GM21737 (cell line): Measurements from ENCODE around the gene SH3TC2.
"Not testable (repeated sequence)": the region's sequence is repeated elsewhere in the genome, so short reads cannot be mapped to it uniquely, and the experiment has no call there.

Experiments
- ATAC-seq: cut with Tn5 transposase; IDR thresholded peaks from one replicate; pipeline ENCODE4 v1.9.1; 2021; ENCODE audit warnings: mild to moderate bottlenecking, moderate library complexity; ENCODE audit not compliant: unreplicated experiment

Gene SH3TC2

DNA sequence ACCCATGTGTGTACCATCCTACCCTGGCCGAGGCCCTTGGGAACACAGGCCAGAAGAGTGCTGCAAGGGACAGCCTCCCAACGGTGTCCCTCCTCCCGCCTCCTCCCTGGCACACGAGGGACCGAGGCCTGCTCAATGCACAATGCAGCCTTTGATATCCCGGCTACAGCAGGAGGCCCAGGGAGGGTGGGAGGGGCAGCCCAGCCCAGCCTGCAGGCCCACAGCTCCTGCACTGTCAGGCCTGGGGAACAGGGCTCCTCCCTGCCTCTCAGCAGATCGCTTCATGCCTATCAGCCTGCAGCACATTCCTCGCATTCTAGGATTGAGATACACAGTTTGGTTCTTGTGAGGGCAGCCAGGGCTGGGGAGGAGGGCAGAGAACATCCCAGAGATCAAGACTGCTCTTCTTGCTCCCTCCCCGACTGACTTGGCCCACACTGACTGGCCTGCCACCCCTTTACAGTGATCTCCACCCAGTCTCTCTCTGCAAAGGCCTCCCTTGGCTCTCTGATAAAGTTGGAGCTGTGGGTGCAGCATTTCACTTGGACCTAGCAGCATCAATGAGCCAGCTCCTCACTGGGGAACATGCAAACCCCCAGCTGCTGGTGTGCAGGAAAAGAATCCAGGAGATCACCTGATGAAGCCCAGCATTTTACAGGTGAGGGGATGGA, at the start of gene SH3TC2:
Gene SH3TC2 (minus strand): TSS at position 46 of the 671 bp plus-strand sequence. CDS start 40 bp downstream, at position 6.
- ATAC-seq: no peak

GRCh38 chr5:149110406-149110805, 47.5 kb upstream of the SH3TC2 start:
- ATAC-seq: no peak

DNA sequence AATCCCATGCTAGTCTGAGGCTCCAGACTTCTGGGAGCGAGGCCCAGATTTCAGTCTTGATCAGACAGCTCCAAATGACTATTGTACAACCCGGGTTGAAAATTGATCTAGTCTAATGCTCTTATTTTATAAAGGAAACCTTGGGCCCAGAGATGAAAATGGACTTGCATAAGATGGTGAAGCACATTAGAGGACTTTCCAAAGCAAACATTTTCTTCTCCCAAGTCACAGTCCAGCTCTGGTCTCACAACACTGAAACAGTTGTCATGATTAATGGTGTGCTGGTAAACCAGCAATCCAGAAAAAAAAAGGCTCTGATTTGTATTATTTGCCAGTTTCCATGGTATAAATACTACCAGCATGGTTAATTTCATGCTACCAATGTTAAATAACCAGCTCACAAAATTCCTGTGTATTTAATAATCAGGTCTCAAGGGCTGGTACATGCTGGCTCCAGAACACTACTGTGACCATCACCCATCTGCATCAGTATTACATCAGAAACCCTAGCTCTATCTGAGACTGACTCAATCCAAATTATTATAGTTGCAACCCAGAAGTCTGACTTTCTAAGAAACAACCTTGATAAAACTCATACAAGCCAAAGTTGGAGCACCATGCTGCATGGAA, 45.9 kb upstream of the SH3TC2 start:
- ATAC-seq: no peak

DNA sequence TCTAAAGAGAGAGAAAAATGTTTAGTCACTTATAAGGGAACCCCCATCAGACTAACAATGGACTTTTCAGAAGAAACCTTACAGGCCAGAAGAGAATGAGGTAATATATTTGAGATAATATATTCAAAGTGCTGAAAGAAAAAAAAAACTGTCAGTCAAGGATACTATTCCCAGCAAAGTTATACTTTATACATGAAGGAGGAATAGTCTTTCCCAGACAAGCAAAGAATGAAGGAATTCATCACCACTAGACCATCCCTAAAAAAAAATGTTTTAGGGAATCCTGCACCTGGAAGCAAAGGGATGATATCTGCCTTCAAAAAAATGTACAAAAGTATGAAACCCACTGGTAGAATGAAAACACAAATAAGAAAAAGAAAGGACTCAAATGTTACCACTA, 37.5 kb upstream of the SH3TC2 start:
- ATAC-seq: no peak

DNA sequence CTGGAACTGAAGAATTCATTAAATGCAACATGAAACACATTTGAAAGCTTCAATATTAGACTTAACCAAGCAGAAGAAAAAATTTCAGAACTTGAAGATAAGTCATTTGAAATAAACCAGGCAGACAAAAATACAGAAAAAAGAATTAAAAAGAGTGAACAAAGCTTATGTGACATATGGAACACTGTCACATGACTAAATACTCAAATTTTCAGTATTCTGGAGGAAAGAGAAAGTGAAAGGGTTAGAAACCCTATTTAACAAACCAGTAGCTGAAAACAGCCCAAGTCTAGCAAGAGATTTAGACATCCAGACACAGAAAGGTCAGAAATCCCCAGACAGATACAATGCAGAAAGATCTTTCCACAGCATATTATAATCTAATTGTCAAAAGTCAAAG, 37.1 kb upstream of the SH3TC2 start:
- ATAC-seq: no peak

- ATAC-seq: no peak
These were observed 32.1 kb upstream of the SH3TC2 start for GRCh38 chr5:149094996-149095395.

- ATAC-seq: no peak
These were observed 30.8 kb upstream of the SH3TC2 start for GRCh38 chr5:149093625-149094024.

DNA sequence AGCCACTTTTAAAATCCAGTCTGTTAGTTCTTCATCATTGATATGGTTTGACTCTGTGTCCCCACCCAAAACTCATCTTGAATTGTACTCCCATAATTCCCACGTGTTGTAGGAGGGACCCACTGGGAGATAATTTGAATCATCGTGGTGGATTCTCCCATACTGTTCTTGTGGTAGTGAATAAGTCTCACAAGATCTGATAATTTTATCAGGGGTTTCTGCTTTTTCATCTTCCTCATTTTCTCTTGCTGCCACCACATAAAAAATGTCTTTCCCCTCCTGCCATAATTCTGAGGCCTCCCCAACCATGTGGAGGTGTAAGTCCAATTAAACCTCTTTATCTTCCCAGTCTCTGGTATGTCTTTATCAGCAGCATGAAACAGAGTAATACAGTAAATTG, 26.9 kb upstream of the SH3TC2 start:
- ATAC-seq: no peak

- ATAC-seq: no peak
These were observed 25.8 kb upstream of the SH3TC2 start for GRCh38 chr5:149088686-149089085.

GRCh38 chr5:149083846-149084245, 21.0 kb upstream of the SH3TC2 start:
- no peak for ATAC-seq

GRCh38 chr5:149082271-149082670, 19.4 kb upstream of the SH3TC2 start:
- ATAC-seq: no peak

- ATAC-seq: no peak
These were observed 17.4 kb upstream of the SH3TC2 start for GRCh38 chr5:149080294-149080693.

GRCh38 chr5:149079883-149080282, 17.0 kb upstream of the SH3TC2 start:
- ATAC-seq: no peak

DNA sequence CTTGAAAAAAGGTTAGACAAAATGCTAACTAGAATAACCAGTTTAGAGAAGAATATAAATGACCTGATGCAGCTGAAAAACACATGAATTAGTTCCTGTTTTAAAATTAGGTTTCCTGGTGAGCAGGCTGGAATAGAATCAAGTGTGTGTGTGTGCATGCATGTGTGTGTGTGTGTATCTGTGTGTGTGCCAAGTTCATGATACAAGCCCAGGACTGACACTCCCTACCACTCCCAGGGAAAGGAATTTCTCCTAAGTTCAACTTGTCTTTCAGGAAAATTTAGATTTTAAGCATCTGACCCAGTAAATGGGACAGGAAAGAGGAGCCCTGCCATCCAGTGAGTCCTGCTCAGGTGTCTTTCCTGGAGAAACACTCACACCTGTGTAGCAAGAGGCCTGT, 11.2 kb upstream of the SH3TC2 start:
- not testable (repeated sequence) for ATAC-seq

DNA sequence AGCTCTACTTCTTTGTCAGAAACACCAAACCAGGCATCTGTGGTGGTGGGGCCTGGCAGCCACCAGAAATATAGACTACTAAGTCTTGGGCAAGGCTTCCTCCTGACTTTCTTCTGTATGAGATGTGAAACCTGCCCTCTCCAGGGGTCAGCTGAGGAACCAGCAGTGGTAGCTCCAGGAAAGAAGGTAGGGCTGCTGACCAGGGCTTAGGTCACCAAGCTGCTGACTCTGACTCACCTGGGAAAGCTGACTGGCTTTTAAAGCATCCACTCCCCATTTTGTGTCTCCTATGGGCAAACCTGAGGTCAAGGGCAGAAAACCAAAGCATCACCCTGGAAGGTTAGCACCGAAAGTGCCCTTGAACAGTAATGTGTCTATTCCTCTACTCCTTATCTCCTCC, 10.4 kb upstream of the SH3TC2 start:
- no peak for ATAC-seq

DNA sequence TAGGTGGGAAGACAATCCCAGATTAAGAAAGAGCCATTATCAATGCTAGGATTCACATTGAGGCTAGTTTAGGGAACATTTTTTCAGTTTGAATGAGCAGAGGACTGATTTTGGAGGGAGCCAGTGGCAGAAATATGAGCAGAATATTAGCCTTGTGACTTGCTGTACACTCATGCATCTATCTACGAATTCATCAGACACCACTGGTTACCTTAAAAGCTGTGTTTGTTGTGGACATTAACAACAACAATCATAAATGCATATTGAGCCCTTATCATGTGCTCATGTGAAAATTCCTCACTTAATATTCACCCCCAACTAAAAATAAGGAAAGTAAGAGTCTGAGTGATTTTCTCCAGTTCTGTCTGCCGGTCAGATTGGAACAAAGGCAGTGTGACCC, 9.9 kb upstream of the SH3TC2 start:
- no peak for ATAC-seq

DNA sequence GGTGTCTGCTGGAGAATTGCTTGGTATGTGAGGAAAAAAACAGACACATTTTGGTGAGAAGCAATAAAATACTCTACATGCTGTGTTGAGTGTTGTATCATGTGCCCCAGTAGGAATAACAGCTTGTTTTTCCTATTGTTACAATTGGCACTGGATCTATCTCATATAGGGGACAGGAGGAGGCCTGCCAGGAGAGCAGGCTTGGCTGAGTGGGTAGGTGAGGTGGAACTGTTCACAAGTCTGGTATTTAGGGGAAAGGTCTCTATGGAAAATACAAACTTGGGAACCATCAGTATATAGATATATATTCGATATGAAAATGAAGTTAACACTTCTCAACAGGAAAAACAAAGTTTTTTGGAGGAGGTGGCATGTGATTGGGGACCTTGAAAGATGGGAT, 9.5 kb upstream of the SH3TC2 start:
- ATAC-seq: no peak

DNA sequence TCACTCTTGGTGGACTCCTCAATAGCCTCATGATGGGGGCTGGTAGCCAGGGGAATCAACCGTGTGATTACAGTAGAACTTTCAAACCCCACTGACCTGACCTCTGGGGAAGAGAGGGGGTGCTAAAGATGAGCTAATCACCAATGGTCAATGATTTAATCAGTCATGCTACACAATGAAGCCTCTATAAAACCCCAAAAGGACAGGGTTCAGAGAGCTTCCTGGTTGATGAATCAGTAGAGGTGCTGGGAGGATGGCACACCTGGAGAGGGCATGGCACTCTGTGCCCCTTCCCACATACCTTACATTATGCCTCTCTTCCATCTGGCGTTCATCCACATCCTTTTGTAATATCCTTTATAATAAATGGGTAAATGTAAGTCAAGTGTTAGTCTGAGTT, 8.9 kb upstream of the SH3TC2 start:
- no peak for ATAC-seq

GRCh38 chr5:149071216-149071615, 8.4 kb upstream of the SH3TC2 start:
- ATAC-seq: no peak

DNA sequence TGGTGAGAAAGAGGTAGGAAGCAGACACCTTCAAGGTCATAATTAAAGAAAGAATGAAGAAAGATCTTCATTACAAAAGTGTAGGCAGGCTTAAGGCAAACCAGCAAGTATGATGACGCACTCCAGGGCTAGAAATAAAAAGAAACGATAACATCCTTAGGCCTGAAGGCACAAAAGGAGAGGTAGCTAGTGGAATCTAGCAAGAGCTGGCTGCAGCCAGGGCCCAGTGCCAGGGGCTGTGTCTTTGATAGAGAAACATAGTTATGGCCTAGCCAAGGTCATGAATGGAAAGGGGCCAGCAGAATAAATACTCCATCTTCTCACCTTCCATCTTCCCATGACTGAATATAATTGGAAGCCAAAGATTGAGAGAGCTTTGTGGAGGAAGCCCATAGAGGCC, 6.8 kb upstream of the SH3TC2 start:
- ATAC-seq: no peak

DNA sequence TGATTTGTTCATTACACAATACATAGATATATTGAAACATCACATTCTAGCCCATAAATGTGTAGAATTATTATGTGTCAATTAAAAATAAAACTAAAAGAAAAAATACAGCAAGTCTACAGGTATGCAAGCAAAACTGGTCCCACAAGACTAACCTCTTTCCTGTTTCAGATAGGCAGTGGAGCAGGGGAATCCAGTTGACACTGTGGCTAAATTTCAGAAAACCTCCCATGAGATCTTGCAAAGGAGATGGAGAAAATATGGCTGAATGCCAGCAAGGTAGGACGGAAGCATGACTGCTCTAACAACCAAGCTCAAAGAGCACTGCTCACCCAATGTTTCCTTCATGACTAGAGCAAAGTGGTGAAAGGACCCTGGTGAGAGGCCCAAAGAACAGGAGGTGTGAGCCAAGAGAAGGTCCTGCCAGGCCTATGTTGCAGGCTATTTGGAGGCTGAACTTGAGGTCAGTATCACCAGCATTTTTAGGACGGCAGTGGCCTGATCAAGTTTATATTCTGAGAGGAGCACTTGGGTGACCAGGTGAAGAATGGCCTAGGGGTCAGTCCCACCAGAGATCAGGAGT, 1.1 kb upstream of the SH3TC2 start:
- no peak for ATAC-seq

- ATAC-seq: no peak
These were observed 368 bp downstream of the SH3TC2 start for GRCh38 chr5:149062371-149063016.
